Measurements from ENCODE around the gene HOXA10. TPM values are rescaled to one million over a fixed set of nuclear protein-coding genes. Genes with fewer than 3 reads are reported as not detected.

HOXA10 gene
- total RNA-seq, 2 experiments from 2014 or later, result not detected

GRCh38 chr7:27132214-27132613 is 41.9 kb downstream of the HOXA10 start:
- H3K4me3 ChIP-seq (ENCODE audit: low read length), result no peak overlapping the region
- TF ChIP-seq, protein P1, sequence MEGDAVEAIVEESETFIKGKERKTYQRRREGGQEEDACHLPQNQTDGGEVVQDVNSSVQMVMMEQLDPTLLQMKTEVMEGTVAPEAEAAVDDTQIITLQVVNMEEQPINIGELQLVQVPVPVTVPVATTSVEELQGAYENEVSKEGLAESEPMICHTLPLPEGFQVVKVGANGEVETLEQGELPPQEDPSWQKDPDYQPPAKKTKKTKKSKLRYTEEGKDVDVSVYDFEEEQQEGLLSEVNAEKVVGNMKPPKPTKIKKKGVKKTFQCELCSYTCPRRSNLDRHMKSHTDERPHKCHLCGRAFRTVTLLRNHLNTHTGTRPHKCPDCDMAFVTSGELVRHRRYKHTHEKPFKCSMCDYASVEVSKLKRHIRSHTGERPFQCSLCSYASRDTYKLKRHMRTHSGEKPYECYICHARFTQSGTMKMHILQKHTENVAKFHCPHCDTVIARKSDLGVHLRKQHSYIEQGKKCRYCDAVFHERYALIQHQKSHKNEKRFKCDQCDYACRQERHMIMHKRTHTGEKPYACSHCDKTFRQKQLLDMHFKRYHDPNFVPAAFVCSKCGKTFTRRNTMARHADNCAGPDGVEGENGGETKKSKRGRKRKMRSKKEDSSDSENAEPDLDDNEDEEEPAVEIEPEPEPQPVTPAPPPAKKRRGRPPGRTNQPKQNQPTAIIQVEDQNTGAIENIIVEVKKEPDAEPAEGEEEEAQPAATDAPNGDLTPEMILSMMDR (IDR thresholded peaks at IDR 0.05), result no peak
- H3K27me3 ChIP-seq (ENCODE audit: control insufficient read depth in 1 of 2, insufficient read depth in 2 of 2, low read length in 2 of 2), result peaks cover 28 to 43% of the 10 kb centered on the region in 2 experiments
- no peaks in the 10 kb centered on the region for H3K4me1 Mint-ChIP-seq (ENCODE audit: low read depth)
- H3K9me3 ChIP-seq (ENCODE audit: control insufficient read depth in 1 of 2, insufficient read depth in 1 of 2, low read length in 2 of 2), result peaks cover 0 to 8% of the 10 kb centered on the region in 2 experiments
- H3K27me3 Mint-ChIP-seq, result peaks cover 76% of the 10 kb centered on the region
- no peak overlapping the region for H3K27ac Mint-ChIP-seq
- H3K4me1 ChIP-seq (ENCODE audit: insufficient read depth, low read length), result peaks cover 10% of the 10 kb centered on the region
- no peaks in the 10 kb centered on the region for H3K36me3 Mint-ChIP-seq (ENCODE audit: low read depth)
- no peaks in the 10 kb centered on the region for H3K9me3 Mint-ChIP-seq
- DNase-seq, result no peak
- no peaks in the 10 kb centered on the region for H3K36me3 ChIP-seq (ENCODE audit: insufficient read depth, low read length)
- no peak overlapping the region for H3K27ac ChIP-seq (ENCODE audit: low read depth in 1 of 2, low read length in 2 of 2)
- no peak for ATAC-seq (ENCODE audit: poor library complexity)
- POLR2A ChIA-PET, result interaction anchor here (0.6 kb wide), 1 partner anchor 62 kb away, joined by 3 read pairs; no protein-coding TSS in a partner anchor
- CTCF ChIA-PET, result no interaction called here
- intact Hi-C loops (cut with DNase I, micrococcal nuclease), result no loop called here
- H3K4me3 Mint-ChIP-seq, result no peak overlapping the region

- ATAC-seq (ENCODE audit: poor library complexity), result no peak
- no peaks in the 10 kb centered on the region for H3K9me3 Mint-ChIP-seq
- Histone ChIP-seq H3K9me3 (ENCODE audit: control insufficient read depth in 1 of 2, insufficient read depth in 1 of 2, low read length in 2 of 2) (peaks cover 0 to 8% of the 10 kb centered on the region in 2 experiments), H3K4me3 (ENCODE audit: low read length) (peak overlapping the region; percentile 62), H3K4me1 (ENCODE audit: insufficient read depth, low read length) (peaks cover 10% of the 10 kb centered on the region), H3K36me3 (ENCODE audit: insufficient read depth, low read length) (no peaks in the 10 kb centered on the region), H3K27ac (ENCODE audit: low read depth in 1 of 2, low read length in 2 of 2) (no peak overlapping the region), H3K27me3 (ENCODE audit: control insufficient read depth in 1 of 2, insufficient read depth in 2 of 2, low read length in 2 of 2) (peaks cover 20 to 35% of the 10 kb centered on the region in 2 experiments)
- H3K36me3 Mint-ChIP-seq (ENCODE audit: low read depth), result no peaks in the 10 kb centered on the region
- DNase-seq, result no peak
- POLR2A ChIA-PET, result no interaction called here
- intact Hi-C loops (cut with DNase I, micrococcal nuclease), result no loop called here
- CTCF ChIA-PET, result no interaction called here
- peak overlapping the region; percentile 65 for H3K4me3 Mint-ChIP-seq
- H3K27ac Mint-ChIP-seq, result no peak overlapping the region
- TF ChIP-seq, protein P1 (IDR thresholded peaks at IDR 0.05), result no peak
- H3K4me1 Mint-ChIP-seq (ENCODE audit: low read depth), result no peaks in the 10 kb centered on the region
- H3K27me3 Mint-ChIP-seq, result peaks cover 74% of the 10 kb centered on the region
These were observed 42.7 kb downstream of the HOXA10 start for GRCh38 chr7:27131390-27131819.

DNA sequence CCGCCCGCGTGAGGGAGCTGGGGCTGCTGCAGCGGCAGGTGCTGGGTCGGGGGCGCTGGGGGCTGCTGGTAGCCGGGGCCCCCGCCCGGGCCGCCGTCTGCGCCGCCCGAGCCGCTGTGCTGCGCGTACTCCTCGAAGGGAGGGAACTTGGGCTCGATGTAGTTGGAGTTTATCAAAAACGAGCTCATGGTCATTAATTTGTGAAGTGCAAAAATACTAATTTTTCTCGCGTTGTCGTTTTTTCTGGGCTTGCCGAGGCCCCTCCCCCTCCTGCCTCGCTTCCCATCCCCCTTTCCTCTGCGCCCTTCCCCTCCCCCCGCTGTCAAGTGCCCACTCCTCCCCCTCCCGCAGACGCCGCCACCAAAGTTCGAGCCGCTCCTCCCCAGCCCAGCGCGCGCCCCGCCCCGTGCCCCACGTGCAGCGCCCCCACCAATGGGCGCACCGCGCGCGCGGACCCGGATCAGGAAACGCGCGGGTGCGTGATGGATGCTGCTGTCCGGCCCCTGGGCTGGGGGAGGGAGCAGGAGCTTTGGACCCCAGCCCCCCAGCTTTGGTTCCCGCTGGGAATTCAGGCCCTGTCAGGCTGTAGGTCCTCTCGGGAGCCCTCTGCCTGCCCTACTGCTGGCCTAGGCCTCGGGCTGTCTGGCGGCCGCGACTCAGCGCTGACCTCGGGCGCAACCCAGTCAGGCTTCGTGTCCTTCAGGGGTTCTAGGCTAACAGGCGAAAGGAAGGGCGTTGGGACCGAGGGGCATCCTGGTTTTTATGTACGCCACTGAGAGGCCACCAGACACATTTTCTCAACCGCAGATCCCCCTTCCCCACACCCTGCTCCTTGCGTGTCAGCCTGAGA is 43.4 kb downstream of the HOXA10 start, which contains the start of gene HOXA4:
TSS of gene HOXA4 (minus strand) at position 218 of the 850 bp plus-strand sequence. CDS start at position 194, 24 bp downstream.
- DNase-seq, result peak; percentile 61 to 88 (median 74)
- H3K27me3 Mint-ChIP-seq, result peaks cover 72% of the 10 kb centered on the region
- intact Hi-C loops (cut with DNase I, micrococcal nuclease), result no loop called here
- H3K36me3 ChIP-seq (ENCODE audit: insufficient read depth, low read length), result no peaks in the 10 kb centered on the region
- ChIA-PET POLR2A (interaction anchor here (1.0 kb wide), 1 partner anchor 267 kb away, joined by 3 read pairs; no protein-coding TSS in a partner anchor), CTCF (no interaction called here)
- peaks cover 0 to 8% of the 10 kb centered on the region in 2 experiments for H3K9me3 ChIP-seq (ENCODE audit: control insufficient read depth in 1 of 2, insufficient read depth in 1 of 2, low read length in 2 of 2)
- ATAC-seq (ENCODE audit: poor library complexity), result peak; percentile 96
- no peaks in the 10 kb centered on the region for H3K36me3 Mint-ChIP-seq (ENCODE audit: low read depth)
- peak within 1 kb of the TSS; percentile 65 for H3K4me3 Mint-ChIP-seq
- H3K9me3 Mint-ChIP-seq, result no peaks in the 10 kb centered on the region
- H3K4me1 ChIP-seq (ENCODE audit: insufficient read depth, low read length), result peaks cover 10% of the 10 kb centered on the region
- TF ChIP-seq, protein P1 (IDR thresholded peaks at IDR 0.05), result no peak
- peak within 1 kb of the TSS in 1 of 2 donors; percentile 47 for H3K27ac ChIP-seq (ENCODE audit: low read depth in 1 of 2, low read length in 2 of 2)
- H3K27ac Mint-ChIP-seq, result no peak within 1 kb of the TSS
- no peaks in the 10 kb centered on the region for H3K4me1 Mint-ChIP-seq (ENCODE audit: low read depth)
- H3K4me3 ChIP-seq (ENCODE audit: low read length), result peak within 1 kb of the TSS; percentile 62
- H3K27me3 ChIP-seq (ENCODE audit: control insufficient read depth in 1 of 2, insufficient read depth in 2 of 2, low read length in 2 of 2), result peaks cover 14 to 32% of the 10 kb centered on the region in 2 experiments
